ENCODE measurements around the gene TAT. TPM values are rescaled to one million over a fixed set of nuclear protein-coding genes. Genes with fewer than 3 reads are reported as not detected.

Gene TAT
- polyA plus RNA-seq, 6 donors from 2014 or later, result 0.07 to 0.74 (median 0.12) TPM; not detected in 2

Other genes starting within 250 kb of the TAT start
- not detected for gene CALB2, start 218.4 kb downstream of the TAT start, polyA plus RNA-seq (ENCODE audit: low read depth in 6 of 6)
- not detected for gene TLE7, start 135.0 kb downstream of the TAT start, polyA plus RNA-seq (ENCODE audit: low read depth in 6 of 6)
- 10 to 100 TPM in 2 of 6 donors, 1 to 10 TPM in 4; 4.3 to 12.1 (median 7.3) TPM for gene ZNF23, start 114.8 kb downstream of the TAT start, polyA plus RNA-seq (ENCODE audit: low read depth in 6 of 6)
- 1 to 10 TPM in 5 of 6 donors, not detected in 1; 1.6 to 3.5 (median 2.9) TPM for gene ZNF19, start 87.8 kb downstream of the TAT start, polyA plus RNA-seq (ENCODE audit: low read depth in 6 of 6)
- not detected for gene CHST4, start 50.7 kb downstream of the TAT start, polyA plus RNA-seq (ENCODE audit: low read depth in 6 of 6)
- gene MARVELD3, start 49.1 kb upstream of the TAT start, polyA plus RNA-seq (ENCODE audit: low read depth in 6 of 6), result not detected
- gene PHLPP2, start 147.6 kb upstream of the TAT start, polyA plus RNA-seq (ENCODE audit: low read depth in 6 of 6), result 1 to 10 TPM; 1.1 to 6.6 (median 4.0) TPM
- gene AP1G1, start 231.7 kb upstream of the TAT start, polyA plus RNA-seq (ENCODE audit: low read depth in 6 of 6), result 10 to 100 TPM in 4 of 6 donors, 1 to 10 TPM in 2; 5.6 to 17.6 (median 14.8) TPM

All from naive B cell (primary cell).